ENCODE results near the gene NUDT13. TPM values are rescaled to one million over a fixed set of nuclear protein-coding genes. Genes with fewer than 3 reads are reported as not detected.

Gene NUDT13
- total and polyA plus RNA-seq, 2 of the 8 experiments (the other 6 are each of a cell fraction or from before 2014, with no cell fraction given), result 1.5 to 1.9 TPM

GRCh38 chr10:73079779-73080541 is 30.3 kb upstream of the NUDT13 start:
- ChIA-PET POLR2A (ENCODE audit: partially characterized antibody) (interaction anchor here (0.8 to 1.2 kb wide), 3 partner anchors 15 to 167 kb away, joined by 3 to 7 read pairs (median 5); partner anchors contain the start of gene P4HA1), CTCF (ENCODE audit: partially characterized antibody) (interaction anchor here (1.1 kb wide), 1 partner anchor 15 kb away, joined by 3 read pairs; no protein-coding TSS in a partner anchor)
- no peak overlapping the region for H3K23ac ChIP-seq (ENCODE audit: insufficient read length)
- no peaks in the 10 kb centered on the region for H3K36me3 ChIP-seq (ENCODE audit: control insufficient read depth in 2 of 4, insufficient read depth in 4 of 4, low read length in 3 of 4)
- no peak overlapping the region for H4K8ac ChIP-seq (ENCODE audit: extremely low read depth, insufficient read depth, low read length)
- H3K4me2 ChIP-seq (ENCODE audit: insufficient read depth in 1 of 2, low read depth in 2 of 2, low read length in 2 of 2), result no peak overlapping the region
- H4K20me1 ChIP-seq (replicated peaks in 1 of 2; ENCODE audit: control insufficient read depth in 1 of 2, insufficient read depth in 2 of 2, low read length in 2 of 2), result peaks cover 0 to 2% of the 10 kb centered on the region in 2 experiments
- peaks cover 0 to 26% of the 10 kb centered on the region in 2 experiments; a peak in 2 of 4 replicates for H3K79me2 ChIP-seq (ENCODE audit: control insufficient read depth in 1 of 2, insufficient read depth in 2 of 2, low read length in 2 of 2)
- H4K91ac ChIP-seq (replicated peaks; ENCODE audit: insufficient read length, low read length), result no peak overlapping the region
- no peaks in the 10 kb centered on the region for H3K4me1 ChIP-seq (replicated peaks in 1 of 4; ENCODE audit: control insufficient read depth in 3 of 4, insufficient read depth in 4 of 4, low read length in 3 of 4)
- no peak overlapping the region for H2BK15ac ChIP-seq (ENCODE audit: low read length)
- no peak overlapping the region for H2BK20ac ChIP-seq (ENCODE audit: low read length)
- H3K14ac ChIP-seq (ENCODE audit: insufficient read length), result no peak overlapping the region
- no peak overlapping the region for H2AFZ ChIP-seq (ENCODE audit: low read length)
- no peak overlapping the region for H3K9ac ChIP-seq (replicated peaks in 1 of 4; ENCODE audit: extremely low read depth in 1 of 4, low read depth in 3 of 4, low read length in 3 of 4)
- WGBS, 2 experiments (ENCODE audit: extremely low coverage in 1 of 2, insufficient coverage in 1 of 2, insufficient read length in 1 of 2, insufficient replicate concordance in 2 of 2, low coverage in 1 of 2, low lambda C conversion rate in 2 of 2, missing lambda C conversion rate in 1 of 2), result 89% methylated on average over 3 of the region's 3 CpGs; no CpG with 5 or more reads in 1 of the 2 experiments
- H3K56ac ChIP-seq (replicated peaks; ENCODE audit: insufficient read length, low read depth, low read length), result no peak overlapping the region
- no peak overlapping the region for H3K18ac ChIP-seq (ENCODE audit: extremely low read depth, low read length)
- no peak overlapping the region for H3K4ac ChIP-seq (replicated peaks; ENCODE audit: insufficient read length, low read depth, low read length)
- no peak overlapping the region for H2BK120ac ChIP-seq (replicated peaks; ENCODE audit: low read depth, low read length)
- no peak overlapping the region for H3K4me3 ChIP-seq (ENCODE audit: extremely low read depth in 1 of 4, insufficient read depth in 2 of 4, low read depth in 3 of 4, low read length in 4 of 4)
- H2AK5ac ChIP-seq (ENCODE audit: low read depth, low read length), result no peak overlapping the region
- FAIRE-seq (no peak), DNase-seq (ENCODE audit: low read depth in 1 of 2, low spot score in 2 of 2) (no peak)
- H2BK5ac ChIP-seq (ENCODE audit: low read depth, low read length), result no peak overlapping the region
- H2BK12ac ChIP-seq (ENCODE audit: low read depth, low read length), result no peak overlapping the region
- H3K23me2 ChIP-seq (ENCODE audit: low read depth, low read length), result no peaks in the 10 kb centered on the region
- no peaks in the 10 kb centered on the region for H3K27me3 ChIP-seq (replicated peaks in 1 of 4; ENCODE audit: control insufficient read depth in 3 of 4, extremely low read depth in 1 of 4, insufficient read depth in 3 of 4, low read length in 3 of 4)
- no peaks in the 10 kb centered on the region for H3K9me3 ChIP-seq (ENCODE audit: insufficient read depth in 2 of 2, low read depth in 1 of 2, low read length in 1 of 2)
- no peak overlapping the region for H3K27ac ChIP-seq (ENCODE audit: low read depth, low read length)
- peaks cover 3% of the 10 kb centered on the region; the same call in 1 of the 2 replicates for H3K79me1 ChIP-seq (ENCODE audit: low read depth, low read length)
- H4K5ac ChIP-seq (ENCODE audit: insufficient read length, low read depth, low read length), result no peak overlapping the region
- no peak for TF ChIP-seq CEBPB (IDR thresholded peaks at IDR 0.05; ENCODE audit: low read depth, low read length)
- no peak for TF ChIP-seq SUZ12 (IDR thresholded peaks at IDR 0.05; ENCODE audit: low read length)
- TF ChIP-seq RAD21 (IDR thresholded peaks at IDR 0.05 in 1 of 2, conservative IDR thresholded peaks at IDR 0.05 in 1 of 2; ENCODE audit: low read depth in 2 of 2, low read length in 2 of 2), result no peak
- TF ChIP-seq SAP30 (IDR thresholded peaks at IDR 0.05; ENCODE audit: insufficient read depth, insufficient replicate concordance, low read length), result no peak
- TF ChIP-seq SIN3A (conservative IDR thresholded peaks at IDR 0.05 in 1 of 2, IDR thresholded peaks at IDR 0.05 in 1 of 2; ENCODE audit: low read depth in 1 of 2, low read length in 2 of 2), result no peak
- TF ChIP-seq NANOG (IDR thresholded peaks at IDR 0.05; ENCODE audit: insufficient read depth, low read depth, low read length, poor library complexity, severe bottlenecking), result no peak
- TF ChIP-seq BRCA1 (IDR thresholded peaks at IDR 0.05; ENCODE audit: low read depth, low read length), result no peak
- TF ChIP-seq JUN (IDR thresholded peaks at IDR 0.05; ENCODE audit: low read depth, low read length), result no peak
- no peak for TF ChIP-seq FOSL1 (IDR thresholded peaks at IDR 0.05; ENCODE audit: insufficient read depth, low read depth, low read length)
- TF ChIP-seq POLR2A (IDR thresholded peaks at IDR 0.05; ENCODE audit: control extremely low read depth in 1 of 2, low read depth in 2 of 2, low read length in 2 of 2), result no peak
- no peak for TF ChIP-seq E2F6 (IDR thresholded peaks at IDR 0.05)
